ENCODE results near the gene FRMD7.
"Not testable (repeated sequence)": the region's sequence is repeated elsewhere in the genome, so short reads cannot be mapped to it uniquely, and the experiment has no call there.

Gene FRMD7

DNA sequence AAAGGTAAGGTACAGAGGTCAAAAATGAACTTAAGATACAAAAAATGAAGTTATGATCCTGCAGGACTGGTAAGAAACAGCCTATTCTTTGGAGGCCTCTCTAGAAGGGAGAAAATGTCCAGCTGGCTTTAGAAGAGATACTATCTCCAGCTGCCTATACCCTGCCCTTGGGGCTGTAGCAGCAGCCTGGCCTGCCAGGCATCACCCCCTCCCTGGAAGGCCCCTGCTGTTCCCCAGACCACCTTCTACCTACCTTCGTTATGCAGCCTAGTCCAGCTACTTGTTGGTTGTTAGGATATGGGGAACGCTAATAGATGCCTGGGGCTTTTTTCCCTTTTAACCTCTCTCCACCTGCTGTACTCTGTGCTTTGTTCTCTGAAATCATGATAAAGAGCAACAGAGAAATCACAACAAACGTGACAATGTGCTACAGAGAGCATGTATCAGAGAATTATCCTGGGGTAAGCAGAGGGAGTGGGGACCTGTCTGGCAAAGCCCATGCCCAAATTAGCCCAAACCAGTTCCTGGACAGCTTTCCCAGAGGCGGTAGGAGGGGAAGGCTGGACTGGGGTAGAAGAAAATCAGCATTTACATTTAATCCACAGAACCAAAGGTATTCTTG, 34.5 kb downstream of the FRMD7 start:
- no peak for DNase-seq

DNA sequence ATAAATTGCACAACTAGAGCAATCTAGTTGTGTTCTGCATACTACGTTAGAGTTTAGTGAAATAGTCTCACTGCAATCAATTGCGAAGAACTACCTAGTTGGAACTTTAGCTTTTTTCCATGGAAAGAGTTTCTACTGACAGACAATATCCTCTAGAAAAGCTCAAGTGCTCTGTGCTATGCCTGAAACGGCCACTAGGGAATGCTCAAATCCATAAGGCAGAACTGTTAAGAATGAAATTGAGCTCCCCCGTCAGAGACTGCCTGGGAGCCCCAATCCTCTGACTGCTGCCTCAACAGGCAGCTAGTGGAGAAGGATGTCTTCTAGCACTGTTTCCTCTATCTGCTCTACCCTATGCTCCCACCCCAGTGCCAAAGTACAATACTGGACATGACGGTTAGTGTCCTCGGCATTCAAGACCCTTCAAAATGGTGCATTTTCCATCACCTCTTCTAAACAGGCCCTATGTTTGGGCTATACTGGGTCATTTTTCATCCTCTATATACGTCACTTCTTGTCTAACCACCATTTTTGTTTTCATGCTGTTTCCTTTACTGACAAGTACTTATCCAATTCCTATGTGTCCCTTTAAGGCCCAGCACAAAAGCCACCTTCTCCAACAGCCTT, 35.3 kb downstream of the FRMD7 start:
- DNase-seq = peak; percentile 36

DNA sequence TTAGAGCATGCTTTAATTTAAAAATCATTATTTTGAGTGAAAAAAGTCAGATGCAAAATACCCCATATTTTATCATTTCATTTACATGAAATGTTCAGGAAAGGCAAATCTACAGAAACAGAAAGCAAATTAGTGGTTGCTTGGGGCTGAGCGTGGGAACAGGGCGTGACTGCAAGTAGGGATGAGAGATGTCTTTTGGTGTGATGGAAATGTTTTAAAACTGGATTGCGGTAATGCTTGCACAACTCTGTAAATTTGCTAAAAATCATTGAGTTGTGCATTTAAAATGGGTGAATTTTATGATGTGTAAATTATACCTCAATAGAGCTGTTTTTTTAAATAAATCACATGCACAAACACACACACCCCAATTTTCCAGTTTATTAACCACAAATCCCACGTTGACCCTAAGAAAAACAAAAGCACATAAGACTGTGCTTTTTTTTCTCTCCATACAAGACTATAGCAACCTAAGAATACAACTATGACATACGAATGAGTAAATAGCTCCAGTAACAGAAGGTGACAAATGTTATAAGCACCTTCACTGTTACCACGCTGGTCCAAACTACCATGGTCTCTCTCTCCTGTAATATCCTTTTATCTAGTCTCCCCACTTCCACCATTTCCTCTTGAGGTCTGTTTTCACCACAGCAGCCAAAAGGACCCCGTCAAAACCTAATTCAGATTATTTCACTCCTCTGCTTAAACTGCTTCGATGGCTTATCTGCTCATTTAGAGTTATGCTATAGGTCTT, 37.2 kb downstream of the FRMD7 start:
- DNase-seq = no peak

DNA sequence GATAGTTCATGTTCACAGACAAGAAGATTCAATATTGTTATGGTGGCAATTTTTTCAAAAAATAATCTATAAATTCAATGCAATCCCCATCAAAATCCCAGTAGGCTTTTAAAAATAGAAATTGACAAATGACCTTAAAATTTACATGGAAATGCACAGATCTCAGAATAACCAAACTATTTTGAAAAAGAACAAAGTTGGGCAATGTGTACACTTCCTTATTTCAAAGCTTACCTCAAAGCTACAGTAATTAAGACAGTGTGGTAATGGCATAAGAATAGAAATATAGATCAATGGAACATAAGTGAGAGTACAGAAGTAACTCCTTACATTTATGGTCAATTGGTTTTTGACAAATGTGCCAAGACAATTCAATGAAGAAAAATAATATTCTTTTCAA, 39.0 kb downstream of the FRMD7 start:
- no peak for DNase-seq

DNA sequence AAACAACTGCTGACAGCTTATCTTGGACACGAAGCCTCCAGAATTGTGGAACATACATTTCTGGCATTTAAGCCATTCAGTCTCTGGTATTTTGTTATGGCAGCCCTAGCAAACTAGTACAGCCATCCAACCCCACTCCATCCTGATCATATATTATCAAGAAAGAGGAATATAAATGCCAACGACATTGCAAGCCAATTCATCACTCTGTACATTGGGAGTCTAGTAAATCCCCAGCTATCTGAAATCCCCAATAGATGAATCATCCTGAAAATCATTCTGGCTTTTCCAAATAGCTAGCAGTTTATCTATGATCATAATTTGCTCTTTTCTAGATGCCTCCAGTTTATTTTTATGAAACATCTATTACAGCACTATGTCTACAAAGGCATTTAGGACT, 41.1 kb downstream of the FRMD7 start:
- DNase-seq = no peak

DNA sequence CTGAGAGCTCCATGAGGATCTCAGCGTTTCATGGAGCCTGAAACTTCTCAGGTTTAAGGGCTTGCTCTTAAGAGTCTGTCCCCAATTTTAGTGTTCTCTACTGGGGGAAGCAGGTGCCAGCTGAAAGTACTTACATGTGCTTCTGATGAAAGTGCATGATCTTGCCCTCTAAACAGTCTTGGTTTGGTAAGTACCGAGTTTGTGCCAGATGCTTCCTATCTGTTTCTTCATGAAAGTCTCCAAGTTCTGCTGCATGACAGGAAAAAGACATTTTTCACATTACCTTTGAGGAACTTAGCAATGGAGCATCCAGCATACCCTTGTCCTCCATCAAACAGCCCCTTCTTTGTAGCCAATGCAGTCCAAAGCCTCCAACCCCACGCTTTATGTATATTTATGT, 42.0 kb downstream of the FRMD7 start:
- DNase-seq = no peak

DNA sequence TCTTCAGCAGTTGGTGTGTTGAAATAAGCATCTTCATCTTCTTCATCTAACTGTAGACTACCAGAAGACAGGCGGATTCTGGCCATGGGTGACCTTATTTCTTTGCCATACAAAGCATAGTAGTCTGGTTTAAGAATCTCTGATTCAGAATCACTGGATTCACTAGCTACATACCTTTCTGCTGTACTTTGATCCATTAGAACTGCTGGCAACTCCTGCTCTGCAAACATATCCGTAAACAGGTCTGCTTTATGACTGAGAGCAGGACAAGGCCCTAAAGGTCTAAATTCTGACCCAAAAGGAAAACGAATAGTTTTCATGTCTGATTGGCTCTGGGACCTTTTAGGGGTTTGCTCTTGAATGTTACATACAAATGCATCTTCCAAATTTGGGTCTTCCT, 49.9 kb downstream of the FRMD7 start:
- no peak for DNase-seq

DNA sequence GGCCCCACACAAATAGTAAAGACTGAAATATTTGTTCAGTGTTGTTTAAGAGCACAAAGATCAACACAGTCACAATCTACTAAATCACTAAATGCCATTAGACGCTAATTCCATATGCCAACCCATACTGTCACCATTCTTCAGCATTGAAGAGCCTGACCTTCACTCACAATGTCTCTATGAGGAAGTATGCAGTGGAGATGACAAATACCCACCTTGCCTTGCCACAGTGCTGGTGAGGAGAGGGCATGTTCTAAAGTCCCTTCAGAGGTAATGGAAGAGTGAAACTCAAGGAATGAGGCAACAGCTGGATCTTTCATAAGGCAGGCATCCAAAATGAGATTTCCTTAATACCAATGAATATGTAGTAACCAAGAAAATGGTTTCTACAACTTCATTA, 50.4 kb downstream of the FRMD7 start:
- DNase-seq = no peak

DNA sequence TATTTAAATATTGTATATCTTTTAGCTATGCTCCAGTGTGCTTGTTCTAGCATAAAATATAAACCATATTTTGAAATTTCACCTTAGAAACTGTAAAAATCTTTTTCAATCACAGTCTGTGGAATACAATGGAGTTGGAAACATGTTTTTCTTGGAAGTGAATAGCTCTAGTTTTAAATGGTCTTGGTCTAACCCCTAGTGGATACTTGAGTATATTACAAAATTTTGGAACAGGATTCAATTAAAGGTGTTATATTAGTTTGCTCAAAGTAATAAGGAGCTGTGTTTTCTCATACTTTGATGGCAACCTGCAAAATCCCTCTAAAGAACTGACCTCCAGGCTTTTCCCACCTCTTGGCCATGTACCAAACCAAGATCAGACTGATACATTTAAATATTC, 56.6 kb downstream of the FRMD7 start:
- DNase-seq = no peak

DNA sequence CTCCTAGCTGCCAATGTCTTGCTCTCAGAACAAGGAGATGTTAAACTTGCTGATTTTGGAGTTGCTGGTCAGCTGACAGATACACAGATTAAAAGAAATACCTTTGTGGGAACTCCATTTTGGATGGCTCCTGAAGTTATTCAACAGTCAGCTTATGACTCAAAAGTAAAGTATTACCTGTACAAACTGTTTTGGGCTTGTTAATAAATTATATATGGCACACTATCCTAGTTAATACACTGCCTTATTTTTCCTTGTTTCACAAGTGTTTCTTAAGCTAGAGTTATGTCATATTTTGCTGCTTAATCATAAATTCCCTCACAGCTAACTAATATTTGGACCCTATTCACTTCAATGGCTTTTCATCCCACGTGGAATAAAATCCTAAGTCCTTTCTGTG, 59.4 kb downstream of the FRMD7 start:
- no peak for DNase-seq

DNA sequence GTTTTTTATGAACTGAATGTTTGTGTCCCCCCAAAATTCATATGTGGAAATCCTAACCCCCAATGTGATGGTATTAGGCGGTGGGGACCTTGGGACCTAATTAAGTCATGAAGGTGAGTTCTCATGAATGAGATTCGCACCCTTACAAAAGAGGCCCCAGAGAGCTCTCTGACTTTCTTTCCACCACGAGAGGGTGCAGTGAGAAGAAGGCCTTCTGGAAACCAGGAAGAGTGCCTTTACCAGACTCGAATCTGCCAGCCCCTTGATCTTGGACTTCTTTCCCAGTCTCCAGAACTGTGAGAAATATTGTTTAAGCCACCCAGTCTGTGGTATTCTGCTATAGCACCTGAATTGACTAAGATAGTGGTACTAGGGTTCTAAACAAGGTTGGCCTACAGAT, 64.0 kb downstream of the FRMD7 start:
- no peak for DNase-seq

DNA sequence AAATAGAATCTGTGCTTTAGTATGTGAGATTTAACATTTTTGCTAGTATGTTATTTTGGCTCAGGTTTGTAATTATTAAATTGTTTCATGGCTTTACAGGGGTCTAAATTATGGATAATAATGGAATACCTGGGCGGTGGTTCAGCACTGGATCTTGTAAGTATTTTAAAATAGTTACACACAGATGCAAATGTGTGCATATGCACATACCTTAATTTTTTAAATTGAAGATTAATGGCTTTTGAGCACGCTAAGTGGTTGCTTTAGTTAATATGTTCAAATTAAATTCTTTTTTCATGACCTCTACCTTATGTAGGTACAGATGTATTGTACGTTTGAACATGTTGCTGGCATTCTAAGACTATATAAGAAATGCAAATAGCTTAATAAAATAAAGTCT, 64.5 kb downstream of the FRMD7 start:
- DNase-seq = no peak

DNA sequence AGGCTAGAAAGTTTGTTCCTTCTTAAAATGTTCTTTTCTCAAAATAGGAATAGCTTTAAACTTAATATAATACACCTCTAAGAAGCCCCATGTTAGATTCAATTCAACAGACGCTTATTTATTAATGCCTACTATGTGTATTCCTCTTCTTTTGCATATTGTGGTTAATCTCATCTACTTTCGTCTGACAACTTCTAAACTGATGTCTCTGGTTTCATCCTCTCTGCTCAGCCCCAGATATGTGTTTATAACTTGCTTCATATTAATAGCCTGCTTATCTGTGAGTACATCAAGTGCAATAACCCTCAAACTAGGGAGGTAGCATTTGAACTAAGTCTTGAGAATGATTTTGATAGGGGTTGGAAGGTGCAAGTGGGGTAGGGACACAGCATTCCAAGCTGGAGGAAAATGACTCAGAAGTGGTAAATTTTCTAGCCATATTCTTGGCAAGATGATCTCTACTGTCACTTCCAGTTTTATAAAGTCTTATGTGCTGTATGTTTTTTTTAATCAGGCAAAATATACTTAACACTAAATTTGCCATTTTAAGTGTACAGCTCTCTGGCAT, 67.8 kb downstream of the FRMD7 start:
- DNase-seq = no peak

DNA sequence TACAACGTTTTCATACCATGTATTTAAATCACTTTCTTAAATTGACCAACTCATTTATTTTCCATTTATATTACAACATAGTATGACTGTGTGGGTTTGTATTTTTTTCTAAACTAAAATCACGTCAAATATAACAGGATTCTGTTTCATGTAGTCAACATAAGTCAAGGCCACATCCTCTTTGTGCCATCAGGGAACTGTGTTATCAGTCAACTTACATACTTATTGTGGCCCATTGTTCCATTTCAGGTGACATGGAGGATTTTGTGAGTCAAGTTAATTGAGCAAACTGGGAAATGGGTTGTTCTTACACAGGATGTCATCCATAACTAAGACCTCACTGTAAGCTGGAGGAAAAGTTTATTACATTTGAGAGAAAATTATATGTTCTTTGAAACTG, 68.8 kb downstream of the FRMD7 start:
- DNase-seq = no peak

DNA sequence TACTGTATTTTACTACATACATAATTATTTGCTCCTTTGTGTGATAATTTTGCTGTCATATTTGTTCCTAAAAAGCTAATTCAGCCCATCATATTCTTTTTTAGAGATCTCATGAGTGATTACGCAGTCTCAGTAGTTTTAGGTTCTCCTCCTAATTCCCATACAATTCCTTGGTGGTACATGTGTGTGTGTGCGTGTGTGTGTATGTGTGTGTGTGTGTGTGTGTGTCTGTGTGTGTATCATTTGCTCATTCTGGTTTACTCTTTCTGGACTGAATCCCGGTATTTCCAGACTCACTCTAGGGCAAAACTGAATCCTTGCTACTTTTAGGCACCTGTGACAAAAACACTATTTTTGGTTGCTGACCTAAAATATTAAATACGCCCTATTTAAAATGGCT, 69.8 kb downstream of the FRMD7 start:
- no peak for DNase-seq

DNA sequence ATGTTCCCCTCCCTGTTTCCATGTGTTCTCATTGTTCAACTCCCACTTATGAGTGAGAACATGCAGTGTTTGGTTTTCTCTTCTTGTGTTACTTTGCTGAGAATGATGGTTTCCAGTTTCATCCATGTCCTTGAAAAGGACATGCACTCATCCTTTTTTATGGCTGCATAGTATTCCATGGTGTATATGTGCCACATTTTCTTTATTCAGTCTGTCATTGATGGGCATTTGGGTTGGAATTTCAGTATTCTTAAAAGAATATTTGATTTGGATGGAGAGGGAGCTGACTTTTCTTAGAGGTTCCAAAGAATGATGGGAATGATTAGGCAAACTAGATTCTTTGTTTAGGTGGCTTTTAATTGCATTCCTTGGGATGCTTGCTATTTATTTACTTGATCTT, 76.0 kb downstream of the FRMD7 start:
- not testable (repeated sequence) for DNase-seq

DNA sequence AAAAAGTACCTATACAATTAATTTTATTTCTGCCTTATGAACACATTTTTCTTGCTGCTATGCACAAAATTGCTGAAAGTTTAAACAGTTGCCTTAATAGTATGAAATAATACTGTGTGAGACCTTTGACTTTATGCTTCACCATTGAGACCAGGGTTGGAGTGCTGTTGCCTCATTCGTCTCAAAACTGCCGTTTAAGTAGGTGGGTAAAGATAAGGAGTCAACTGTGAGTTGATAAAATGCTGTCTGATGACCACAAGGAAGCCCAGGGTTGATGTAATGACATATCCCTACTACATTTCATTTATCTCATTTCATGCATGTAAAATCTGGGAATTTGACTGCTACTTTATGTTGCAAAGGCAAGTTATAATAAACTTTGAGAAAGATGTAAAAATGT, 81.3 kb downstream of the FRMD7 start:
- no peak for DNase-seq

DNA sequence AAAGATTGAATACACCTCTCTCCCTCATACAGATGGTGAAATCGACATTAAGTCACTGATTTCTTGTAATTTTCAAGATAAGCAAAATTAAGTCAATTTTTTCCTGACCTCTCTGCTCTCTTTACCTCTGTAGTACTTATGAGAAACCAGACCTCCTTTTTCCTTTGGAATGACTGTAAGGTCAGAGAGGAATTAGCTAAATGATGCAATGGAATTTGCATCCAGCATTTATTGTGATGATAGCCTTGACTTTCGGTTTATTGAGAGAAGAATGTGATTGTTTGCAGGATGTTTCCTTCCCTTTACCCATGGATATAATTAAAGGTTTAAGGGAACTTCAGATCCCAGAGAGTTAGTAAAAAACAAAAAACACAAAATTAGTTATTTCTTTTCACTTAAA, 82.4 kb downstream of the FRMD7 start:
- DNase-seq = no peak

DNA sequence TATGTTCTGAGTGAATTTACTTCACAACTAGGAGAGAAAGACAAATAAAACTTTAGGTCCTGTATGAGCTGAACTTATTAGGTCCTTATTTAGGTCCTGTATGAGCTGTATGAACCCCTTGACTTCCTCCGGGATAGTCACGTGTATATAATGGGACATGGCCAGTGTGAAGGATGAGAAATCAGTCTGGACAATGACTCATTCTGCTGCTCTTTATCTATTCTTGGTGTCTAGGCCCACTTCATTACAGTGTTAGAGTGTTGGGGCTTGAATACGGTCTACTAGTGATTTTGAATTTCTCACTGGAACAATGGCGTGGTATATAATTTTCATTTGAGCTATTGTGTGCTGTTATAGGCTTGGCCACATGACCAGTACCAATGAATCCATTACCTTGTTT, 82.9 kb downstream of the FRMD7 start:
- no peak for DNase-seq

DNA sequence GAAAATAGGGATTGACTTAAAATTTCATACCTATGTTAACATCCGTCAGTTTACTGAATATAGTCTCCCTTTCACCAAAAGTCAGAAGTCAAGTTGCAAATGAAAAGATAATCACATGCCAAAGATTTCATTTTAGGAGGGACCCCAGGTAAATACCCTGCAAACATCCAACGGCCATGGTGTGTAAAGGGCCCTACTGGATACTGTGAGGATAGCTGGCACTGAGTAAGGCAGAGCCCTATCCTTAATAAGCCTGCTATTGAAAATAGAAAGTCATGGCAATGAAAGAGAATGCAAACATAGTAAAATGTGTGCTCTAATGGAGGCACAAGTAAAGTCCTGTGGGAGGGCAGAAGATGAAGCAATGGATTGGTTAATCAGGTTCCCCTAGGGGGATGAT, 83.8 kb downstream of the FRMD7 start:
- DNase-seq = no peak

DNA sequence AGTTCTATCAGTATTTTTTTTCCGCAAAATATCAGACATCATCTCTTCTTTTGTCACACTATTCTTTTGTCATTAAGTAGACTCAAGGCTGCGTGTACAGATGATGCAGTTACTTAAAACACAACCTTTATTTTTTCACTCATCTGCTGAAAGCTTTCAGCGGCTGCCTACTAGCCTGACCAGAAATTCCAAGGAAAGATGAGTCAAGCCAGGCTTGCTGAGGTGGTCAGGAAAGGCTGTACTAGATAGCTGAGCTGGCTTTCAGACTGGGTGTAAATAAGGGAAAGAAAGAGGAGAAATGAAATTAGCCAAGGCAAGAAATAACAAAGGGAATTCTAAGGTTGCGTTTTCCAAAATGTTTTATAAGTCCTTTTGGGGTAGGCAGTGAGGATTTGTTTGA, 86.8 kb downstream of the FRMD7 start:
- no peak for DNase-seq

DNA sequence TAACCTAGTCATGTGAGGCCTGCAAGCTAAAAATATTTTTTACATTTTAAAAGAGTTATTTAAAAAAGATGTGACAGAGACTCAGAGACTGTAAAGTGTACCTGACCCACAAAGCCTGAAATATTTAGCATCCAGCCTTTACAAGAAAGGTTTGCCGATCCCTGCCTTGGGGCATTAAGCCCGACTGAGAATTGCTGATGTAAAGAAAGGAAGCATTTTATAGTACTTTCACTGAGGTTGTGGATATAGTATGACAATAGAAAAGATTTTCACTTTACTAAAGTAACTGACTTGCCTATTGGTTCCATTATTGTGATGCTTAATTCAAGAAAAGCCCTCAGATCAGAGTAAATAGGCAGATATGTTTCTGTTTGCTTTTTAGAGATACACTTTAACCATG, 87.8 kb downstream of the FRMD7 start:
- DNase-seq = no peak

DNA sequence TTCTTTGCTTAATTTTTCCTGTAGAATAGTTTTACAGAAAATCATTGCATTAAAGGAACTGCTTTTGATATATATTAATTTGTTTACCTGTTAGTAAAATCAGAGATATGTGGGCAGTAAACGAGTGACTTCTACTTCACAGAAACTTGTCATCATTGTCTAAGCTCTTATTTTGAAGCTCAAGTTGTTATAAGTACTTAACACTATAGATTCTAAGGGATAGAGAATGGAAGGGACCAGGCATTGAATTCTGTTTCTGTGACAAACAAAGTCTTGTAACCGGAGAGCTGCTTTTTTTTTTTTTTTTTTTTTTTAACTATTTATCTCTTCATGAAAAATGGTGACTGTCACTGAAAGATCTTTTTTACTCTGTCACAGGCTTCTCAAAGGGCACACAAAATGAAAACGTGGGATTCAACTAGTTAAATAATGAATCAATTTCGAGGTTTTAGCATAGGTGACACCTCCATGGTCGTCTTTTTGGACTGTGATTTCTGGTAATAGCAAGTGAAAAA, 90.3 kb downstream of the FRMD7 start:
- no peak for DNase-seq

DNA sequence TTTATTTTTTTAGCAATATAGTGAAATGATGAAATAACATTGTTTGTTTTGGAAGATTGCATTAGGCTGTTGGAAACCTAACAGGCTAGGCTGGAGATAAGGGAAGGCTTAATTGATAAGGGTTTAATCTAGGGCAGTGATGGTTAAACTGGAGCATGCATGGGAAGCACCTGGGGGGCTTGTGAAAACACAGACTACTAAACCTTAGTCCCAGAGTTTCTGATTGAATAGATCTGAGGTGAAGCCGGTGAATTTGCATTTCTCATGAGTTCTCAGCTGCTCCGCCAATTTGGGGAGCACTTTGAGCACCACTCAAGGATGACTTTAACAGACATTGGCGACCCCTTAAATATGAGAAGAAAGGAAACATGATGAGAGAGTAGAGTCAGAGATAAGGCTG, 93.2 kb downstream of the FRMD7 start:
- DNase-seq = no peak

All from central memory CD4-positive, alpha-beta T cell (primary cell).